Measurements from ENCODE around the gene GID8. TPM values are rescaled to one million over a fixed set of nuclear protein-coding genes. Genes with fewer than 3 reads are reported as not detected.
A peak's percentile ranks its signal among the peaks of the same experiment; 100 is the strongest.

GID8 gene
- total and polyA plus RNA-seq, 11 donors: 6.2 to 22.2 (median 15.9) TPM

DNA sequence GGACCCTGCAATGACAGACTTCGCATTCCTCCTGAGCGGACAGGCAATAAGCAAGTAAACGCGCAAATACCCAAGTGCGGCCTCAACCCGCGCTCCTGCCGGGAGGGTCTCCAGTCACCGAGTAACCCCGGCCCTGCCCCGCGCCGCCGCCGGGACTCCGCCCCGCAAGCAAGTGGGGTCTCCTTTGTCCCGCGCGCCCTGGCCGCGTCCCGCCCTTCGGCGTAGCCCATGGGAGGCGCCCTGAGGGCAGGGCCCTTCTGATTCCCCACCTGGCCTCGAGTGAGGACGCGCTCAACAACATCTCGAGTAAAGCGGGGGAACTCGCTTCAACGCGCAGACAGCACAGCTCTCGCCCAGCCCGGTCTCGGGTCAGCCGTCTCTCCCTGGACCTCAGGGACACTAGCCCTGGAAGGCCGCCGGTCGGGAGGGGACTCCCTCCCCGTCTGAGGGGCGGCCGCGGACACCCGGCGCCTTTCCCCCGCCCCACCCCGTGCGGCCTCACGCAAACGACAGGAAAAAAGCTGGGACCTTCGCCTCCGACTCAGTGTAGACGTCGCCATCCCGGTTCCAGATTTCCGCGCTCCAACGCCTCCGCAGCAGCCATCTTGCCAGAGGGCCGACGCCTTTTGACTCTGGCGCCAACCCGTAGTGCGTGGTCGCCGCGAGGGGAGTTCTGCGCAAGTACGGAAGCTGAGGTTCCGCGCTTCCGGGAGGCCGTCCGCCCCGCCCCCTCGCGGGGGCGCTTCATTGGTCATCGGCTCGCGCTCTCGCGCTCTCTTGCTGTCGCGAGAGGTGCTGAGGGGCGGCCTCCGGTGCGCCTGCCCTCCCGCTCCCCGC, 461 bp upstream of the GID8 start:
- intact Hi-C loops (cut with DNase I): loop anchor here in 1 of 10 donors (2.0 kb wide), 1 partner anchor 15 kb away; no protein-coding TSS in a partner anchor
- TF ChIP-seq POLR2A (IDR thresholded peaks at IDR 0.05): peak in 1 of 2 donors; percentile 72
- TF ChIP-seq, protein P1, sequence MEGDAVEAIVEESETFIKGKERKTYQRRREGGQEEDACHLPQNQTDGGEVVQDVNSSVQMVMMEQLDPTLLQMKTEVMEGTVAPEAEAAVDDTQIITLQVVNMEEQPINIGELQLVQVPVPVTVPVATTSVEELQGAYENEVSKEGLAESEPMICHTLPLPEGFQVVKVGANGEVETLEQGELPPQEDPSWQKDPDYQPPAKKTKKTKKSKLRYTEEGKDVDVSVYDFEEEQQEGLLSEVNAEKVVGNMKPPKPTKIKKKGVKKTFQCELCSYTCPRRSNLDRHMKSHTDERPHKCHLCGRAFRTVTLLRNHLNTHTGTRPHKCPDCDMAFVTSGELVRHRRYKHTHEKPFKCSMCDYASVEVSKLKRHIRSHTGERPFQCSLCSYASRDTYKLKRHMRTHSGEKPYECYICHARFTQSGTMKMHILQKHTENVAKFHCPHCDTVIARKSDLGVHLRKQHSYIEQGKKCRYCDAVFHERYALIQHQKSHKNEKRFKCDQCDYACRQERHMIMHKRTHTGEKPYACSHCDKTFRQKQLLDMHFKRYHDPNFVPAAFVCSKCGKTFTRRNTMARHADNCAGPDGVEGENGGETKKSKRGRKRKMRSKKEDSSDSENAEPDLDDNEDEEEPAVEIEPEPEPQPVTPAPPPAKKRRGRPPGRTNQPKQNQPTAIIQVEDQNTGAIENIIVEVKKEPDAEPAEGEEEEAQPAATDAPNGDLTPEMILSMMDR (IDR thresholded peaks at IDR 0.05): peak in 1 of 12 donors; percentile 4
- Histone ChIP-seq H3K4me3 (peak overlapping the region; percentile 63 to 99 (median 94)), H3K9me3 (no peaks in the 10 kb centered on the region), H3K4me1 (peaks cover 8 to 70% (median 50%) of the 10 kb centered on the region in 12 donors), H3K36me3 (peaks cover 0 to 37% (median 7%) of the 10 kb centered on the region in 9 donors), H3K27ac (peak overlapping the region; percentile 87 to 96 (median 92)), H3K27me3 (no peaks in the 10 kb centered on the region)
- peak; percentile 97 to 99 (median 98) for DNase-seq
- peak; percentile 95 to 97 (median 96) for ATAC-seq
- WGBS, 4 donors: 0 to 1% (median 0%) methylated on average over 36 to 92 of the region's 92 CpGs

DNA sequence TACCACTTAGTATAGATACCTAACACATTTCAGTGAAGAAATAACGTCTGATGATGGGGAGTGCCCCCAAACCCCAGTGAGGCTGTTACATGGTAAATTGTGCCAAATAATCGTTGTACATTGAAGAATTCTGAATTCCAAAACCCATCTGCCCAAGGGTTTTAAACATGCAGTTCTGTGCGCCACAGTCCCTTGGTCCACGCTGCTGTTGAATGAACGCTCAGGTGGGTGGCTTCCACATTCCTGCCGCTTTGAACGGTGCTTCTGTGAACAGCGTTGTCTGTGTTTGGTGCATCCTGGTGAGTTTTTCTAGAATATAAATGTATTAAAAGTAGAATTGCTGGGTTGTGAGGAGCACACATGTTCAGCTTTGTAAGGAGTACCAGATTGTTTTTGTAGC, 2.9 kb downstream of the GID8 start:
- whole genome bisulfite sequencing, 4 donors: 90 to 93% (median 92%) methylated on average over 8 of the region's 8 CpGs
- intact Hi-C loops (cut with DNase I): loop anchor here in 1 of 10 donors (5.0 kb wide), 1 partner anchor 39 kb away; no protein-coding TSS in a partner anchor
- TF ChIP-seq, protein P1 (IDR thresholded peaks at IDR 0.05): no peak
- TF ChIP-seq POLR2A (IDR thresholded peaks at IDR 0.05): no peak
- H3K9me3 ChIP-seq: no peaks in the 10 kb centered on the region
- H3K27me3 ChIP-seq: no peaks in the 10 kb centered on the region
- H3K36me3 ChIP-seq: peaks cover 0 to 52% (median 38%) of the 10 kb centered on the region in 9 donors
- peaks cover 8 to 61% (median 36%) of the 10 kb centered on the region in 12 donors for H3K4me1 ChIP-seq
- H3K27ac ChIP-seq: peak overlapping the region in 1 of 12 donors; percentile 16
- DNase-seq (peak in 1 of 5 donors; percentile 5), ATAC-seq (no peak)
- H3K4me3 ChIP-seq: no peak overlapping the region

DNA sequence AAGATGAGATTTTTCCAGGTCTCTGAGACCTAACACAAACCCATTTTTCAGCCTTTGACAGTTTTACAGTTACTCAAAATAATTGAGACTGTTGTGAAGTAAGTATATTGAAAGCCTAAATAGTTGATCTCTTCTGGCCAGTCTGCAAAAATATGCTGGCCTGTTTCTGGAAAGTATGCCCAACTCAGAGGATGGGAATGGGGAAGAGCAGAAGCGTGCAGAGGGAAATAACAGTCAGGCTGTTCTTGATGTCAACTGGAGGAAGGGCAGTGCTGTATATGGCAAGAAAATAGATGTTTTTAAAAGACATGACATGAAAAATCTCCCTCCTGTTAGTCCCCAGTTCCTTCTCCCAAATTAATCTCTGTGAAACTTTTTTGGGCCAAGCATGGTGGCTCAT, 3.8 kb downstream of the GID8 start:
- peaks cover 0 to 61% (median 47%) of the 10 kb centered on the region in 9 donors for H3K36me3 ChIP-seq
- peaks cover 5 to 60% (median 33%) of the 10 kb centered on the region in 12 donors for H3K4me1 ChIP-seq
- no peak for TF ChIP-seq POLR2A (IDR thresholded peaks at IDR 0.05)
- TF ChIP-seq, protein P1 (IDR thresholded peaks at IDR 0.05): no peak
- H3K9me3 ChIP-seq: no peaks in the 10 kb centered on the region
- H3K4me3 ChIP-seq: no peak overlapping the region
- DNase-seq (no peak), ATAC-seq (no peak)
- intact Hi-C loops (cut with DNase I): loop anchor here in 1 of 10 donors (5.0 kb wide), 1 partner anchor 39 kb away; no protein-coding TSS in a partner anchor
- H3K27ac ChIP-seq: no peak overlapping the region
- no peaks in the 10 kb centered on the region for H3K27me3 ChIP-seq
- 89 to 100% (median 96%) methylated on average over 1 of the region's 1 CpG for WGBS, 4 donors

DNA sequence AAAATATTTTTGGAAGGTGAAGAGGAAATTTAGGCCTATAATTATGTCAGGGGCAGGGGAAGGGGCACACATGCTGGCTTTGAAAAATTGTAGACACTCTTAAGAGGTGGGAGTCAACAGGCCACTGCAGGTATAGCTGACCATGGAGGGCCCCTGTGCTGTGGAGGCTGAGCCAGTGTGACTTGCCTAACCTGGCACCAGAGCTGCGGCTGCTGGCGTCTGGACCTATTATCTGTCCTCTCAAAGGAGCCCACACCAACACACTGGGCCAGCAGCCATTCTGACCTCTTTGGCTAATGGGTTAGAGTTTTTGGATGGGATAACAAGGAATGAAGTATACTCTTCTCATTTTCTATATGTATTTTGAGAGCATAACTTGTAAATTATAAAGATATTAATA, 4.5 kb downstream of the GID8 start:
- H3K27me3 ChIP-seq: no peaks in the 10 kb centered on the region
- H3K36me3 ChIP-seq: peaks cover 0 to 67% (median 53%) of the 10 kb centered on the region in 9 donors
- intact Hi-C loops (cut with DNase I): loop anchor here in 1 of 10 donors (5.0 kb wide), 1 partner anchor 40 kb away; no protein-coding TSS in a partner anchor
- no peak for ATAC-seq
- no peaks in the 10 kb centered on the region for H3K9me3 ChIP-seq
- no peak overlapping the region for H3K4me3 ChIP-seq
- H3K27ac ChIP-seq: peak overlapping the region in 2 of 12 donors; percentile 6 to 18
- TF ChIP-seq, protein P1 (IDR thresholded peaks at IDR 0.05): no peak
- no peak for TF ChIP-seq POLR2A (IDR thresholded peaks at IDR 0.05)
- peak in 2 of 5 donors; percentile 50 to 69 for DNase-seq
- H3K4me1 ChIP-seq: peaks cover 5 to 65% (median 38%) of the 10 kb centered on the region in 12 donors
- WGBS, 4 donors: 32 to 59% (median 45%) methylated on average over 2 of the region's 2 CpGs
